GM13977 (cell line): ENCODE measurements around the gene ARHGEF28.

ENCODE experiments used
- DNase-seq: peaks from one replicate; pipeline ENCODE4 v3.0.0; 2012; ENCODE audit warnings: low spot score
- in situ Hi-C: fragments of 300-500 bp; cut with MboI; formaldehyde crosslinking; loops from one replicate; pipeline ENCODE4 v1.12.0; 2022; ENCODE audit warnings: low sequenced_read_pairs, low pct_unique_long_range_greater_than_20kb, mixed read lengths, inconsistent platforms; ENCODE audit not compliant: unreplicated experiment
- TF ChIP-seq, protein P1 (sequence below): IDR thresholded peaks from 2 replicates; pipeline ENCODE4 v1.5.1; 2012; ENCODE audit warnings: mild to moderate bottlenecking, control low read depth; ENCODE audit not compliant: insufficient read depth; ENCODE audit errors: extremely low read depth, missing control alignments

ARHGEF28 gene

DNA sequence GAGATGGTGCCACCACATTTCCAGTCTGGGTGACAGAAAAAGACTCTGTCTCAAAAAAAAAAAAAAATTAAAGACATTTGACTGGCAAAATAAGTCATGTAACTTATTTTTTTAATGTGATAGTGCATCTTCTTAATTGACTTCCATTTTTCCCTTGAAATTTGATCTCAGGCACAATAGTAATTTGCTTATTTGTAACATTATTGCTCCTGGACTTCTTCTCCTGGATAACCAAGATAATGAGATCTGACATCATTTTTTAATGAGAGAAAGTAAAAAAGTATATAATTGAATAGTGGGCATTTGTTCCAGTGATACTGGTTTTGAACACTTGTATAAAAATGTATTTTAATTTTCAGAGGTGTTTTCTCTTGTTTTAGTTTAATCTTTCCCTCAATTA, 3.5 kb downstream of the ARHGEF28 start:
- in situ Hi-C loops, result no loop called here

GRCh38 chr5:73630765-73631164, 4.8 kb downstream of the ARHGEF28 start:
- DNase-seq, result no peak
- TF ChIP-seq, protein P1, sequence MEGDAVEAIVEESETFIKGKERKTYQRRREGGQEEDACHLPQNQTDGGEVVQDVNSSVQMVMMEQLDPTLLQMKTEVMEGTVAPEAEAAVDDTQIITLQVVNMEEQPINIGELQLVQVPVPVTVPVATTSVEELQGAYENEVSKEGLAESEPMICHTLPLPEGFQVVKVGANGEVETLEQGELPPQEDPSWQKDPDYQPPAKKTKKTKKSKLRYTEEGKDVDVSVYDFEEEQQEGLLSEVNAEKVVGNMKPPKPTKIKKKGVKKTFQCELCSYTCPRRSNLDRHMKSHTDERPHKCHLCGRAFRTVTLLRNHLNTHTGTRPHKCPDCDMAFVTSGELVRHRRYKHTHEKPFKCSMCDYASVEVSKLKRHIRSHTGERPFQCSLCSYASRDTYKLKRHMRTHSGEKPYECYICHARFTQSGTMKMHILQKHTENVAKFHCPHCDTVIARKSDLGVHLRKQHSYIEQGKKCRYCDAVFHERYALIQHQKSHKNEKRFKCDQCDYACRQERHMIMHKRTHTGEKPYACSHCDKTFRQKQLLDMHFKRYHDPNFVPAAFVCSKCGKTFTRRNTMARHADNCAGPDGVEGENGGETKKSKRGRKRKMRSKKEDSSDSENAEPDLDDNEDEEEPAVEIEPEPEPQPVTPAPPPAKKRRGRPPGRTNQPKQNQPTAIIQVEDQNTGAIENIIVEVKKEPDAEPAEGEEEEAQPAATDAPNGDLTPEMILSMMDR, result no peak
- in situ Hi-C loops, result no loop called here

More for the DNA sequence above, 3.5 kb downstream of the ARHGEF28 start:
- DNase-seq, result no peak
- TF ChIP-seq, protein P1, result no peak

DNA sequence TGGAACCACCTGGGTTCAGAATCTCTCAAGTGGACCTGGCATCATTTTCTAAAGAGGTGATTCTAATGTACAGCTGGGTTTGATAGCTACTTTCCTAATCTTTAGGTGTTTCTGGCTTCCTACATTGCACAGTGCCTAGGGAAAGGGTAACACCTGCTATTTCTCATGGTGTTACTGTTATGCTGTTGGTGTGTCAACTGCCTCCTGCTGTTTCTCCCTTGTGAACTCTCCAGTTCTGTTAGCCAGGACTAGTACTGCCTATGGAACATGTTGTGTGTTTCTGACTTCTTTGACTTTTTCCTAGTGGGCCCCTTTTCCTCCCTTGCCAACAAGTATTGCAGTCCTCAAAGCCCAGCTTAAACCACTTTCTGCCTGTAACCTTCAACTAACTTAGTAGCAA, 5.5 kb downstream of the ARHGEF28 start:
- in situ Hi-C loops, result no loop called here
- DNase-seq, result no peak

GRCh38 chr5:73633060-73633459, 7.1 kb downstream of the ARHGEF28 start:
- TF ChIP-seq, protein P1, result no peak
- no peak for DNase-seq

More for the DNA sequence above, 5.5 kb downstream of the ARHGEF28 start:
- TF ChIP-seq, protein P1, result no peak

DNA sequence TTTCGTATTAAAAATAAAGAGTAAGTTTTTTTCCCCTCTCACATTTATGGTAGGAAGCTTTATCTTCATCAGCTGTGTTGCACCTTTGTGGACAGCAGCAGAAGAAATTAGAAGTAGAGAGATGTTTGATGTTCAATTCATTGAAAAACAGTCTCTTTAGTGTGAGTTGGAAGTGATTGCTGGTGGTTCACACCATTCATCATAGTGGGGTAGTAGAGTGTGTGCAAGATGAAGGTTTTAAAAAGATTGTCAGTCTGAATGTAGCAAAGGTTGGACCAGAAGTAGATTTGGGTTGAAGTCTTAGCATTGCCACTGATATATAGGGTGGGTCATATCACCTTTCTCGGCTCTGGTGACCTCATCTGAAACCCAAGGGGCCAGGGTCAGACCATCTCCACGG, 10.4 kb downstream of the ARHGEF28 start:
- DNase-seq, result no peak
- TF ChIP-seq, protein P1, result no peak
- in situ Hi-C loops, result no loop called here

More at GRCh38 chr5:73633060-73633459, 7.1 kb downstream of the ARHGEF28 start:
- in situ Hi-C loops, result no loop called here

DNA sequence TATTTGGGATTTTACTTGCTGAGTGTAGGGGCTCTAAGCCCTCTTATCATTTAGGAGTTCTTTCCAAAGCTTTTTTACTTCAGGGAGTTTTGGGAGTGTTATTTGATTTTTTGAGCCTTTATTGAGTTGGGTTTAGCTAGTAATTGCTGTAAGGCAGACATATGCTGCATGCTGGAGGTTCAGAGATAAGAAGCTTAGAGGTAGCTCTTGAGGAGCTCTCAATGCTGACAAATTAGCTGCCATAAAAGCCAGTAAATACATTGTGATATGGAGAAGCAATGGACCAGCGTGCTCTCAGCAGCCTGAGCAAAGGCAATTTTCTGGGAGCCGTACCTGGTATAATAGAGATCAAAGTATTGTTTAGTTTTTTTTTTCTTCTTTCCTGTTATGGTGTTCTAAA, 11.6 kb downstream of the ARHGEF28 start:
- DNase-seq, result no peak
- TF ChIP-seq, protein P1, result no peak
- in situ Hi-C loops, result no loop called here

- in situ Hi-C loops, result no loop called here
- TF ChIP-seq, protein P1, result no peak
- no peak for DNase-seq
These were observed 12.5 kb downstream of the ARHGEF28 start for GRCh38 chr5:73638344-73639095.
